GM18502 (cell line): ENCODE measurements around the gene SNED1.
"Not testable (repeated sequence)": the region's sequence is repeated elsewhere in the genome, so short reads cannot be mapped to it uniquely, and the experiment has no call there.

Source experiments
- ATAC-seq: cut with Tn5 transposase; IDR thresholded peaks from one replicate; pipeline ENCODE4 v1.9.1; 2021; ENCODE audit warnings: mild to moderate bottlenecking; ENCODE audit not compliant: unreplicated experiment, poor library complexity

Gene SNED1

GRCh38 chr2:241074901-241075540 is 76.6 kb downstream of the SNED1 start:
- ATAC-seq, result no peak

- no peak for ATAC-seq
These were observed 82.2 kb downstream of the SNED1 start for GRCh38 chr2:241080405-241081189.

- ATAC-seq, result no peak
These were observed 82.8 kb downstream of the SNED1 start for GRCh38 chr2:241081190-241081642.

- ATAC-seq, result no peak
These were observed 83.4 kb downstream of the SNED1 start for GRCh38 chr2:241081643-241082340.

- no peak for ATAC-seq
These were observed 84.1 kb downstream of the SNED1 start for GRCh38 chr2:241082341-241083090.

- ATAC-seq, result no peak
These were observed 84.6 kb downstream of the SNED1 start for GRCh38 chr2:241083091-241083415.

GRCh38 chr2:241084856-241085444 is 86.5 kb downstream of the SNED1 start:
- ATAC-seq, result no peak

- ATAC-seq, result peak; percentile 63
These were observed 89.2 kb downstream of the SNED1 start for GRCh38 chr2:241087420-241088268.

GRCh38 chr2:241088376-241088775 is 90.0 kb downstream of the SNED1 start:
- peak; percentile 44 for ATAC-seq

GRCh38 chr2:241088791-241089732 is 90.6 kb downstream of the SNED1 start:
- no peak for ATAC-seq

GRCh38 chr2:241091201-241091600 is 92.8 kb downstream of the SNED1 start:
- no peak for ATAC-seq

- ATAC-seq, result no peak
These were observed 93.5 kb downstream of the SNED1 start for GRCh38 chr2:241091734-241092445.

- ATAC-seq, result no peak
These were observed 94.3 kb downstream of the SNED1 start for GRCh38 chr2:241092677-241093076.

GRCh38 chr2:241093133-241093781 is 94.8 kb downstream of the SNED1 start:
- ATAC-seq, result not testable (repeated sequence)

GRCh38 chr2:241094172-241094571 is 95.8 kb downstream of the SNED1 start:
- ATAC-seq, result no peak

- no peak for ATAC-seq
These were observed 96.6 kb downstream of the SNED1 start for GRCh38 chr2:241094924-241095420.
